ENCODE results near the gene STK4.

GRCh38 chr20:44946271-44946852 lies 19.9 kb upstream of the STK4 start:
- TF ChIP-seq POLR2AphosphoS5 (IDR thresholded peaks at IDR 0.05) (no peak), EP300 (IDR thresholded peaks at IDR 0.05) (no peak)
- TF ChIP-seq, protein P1, sequence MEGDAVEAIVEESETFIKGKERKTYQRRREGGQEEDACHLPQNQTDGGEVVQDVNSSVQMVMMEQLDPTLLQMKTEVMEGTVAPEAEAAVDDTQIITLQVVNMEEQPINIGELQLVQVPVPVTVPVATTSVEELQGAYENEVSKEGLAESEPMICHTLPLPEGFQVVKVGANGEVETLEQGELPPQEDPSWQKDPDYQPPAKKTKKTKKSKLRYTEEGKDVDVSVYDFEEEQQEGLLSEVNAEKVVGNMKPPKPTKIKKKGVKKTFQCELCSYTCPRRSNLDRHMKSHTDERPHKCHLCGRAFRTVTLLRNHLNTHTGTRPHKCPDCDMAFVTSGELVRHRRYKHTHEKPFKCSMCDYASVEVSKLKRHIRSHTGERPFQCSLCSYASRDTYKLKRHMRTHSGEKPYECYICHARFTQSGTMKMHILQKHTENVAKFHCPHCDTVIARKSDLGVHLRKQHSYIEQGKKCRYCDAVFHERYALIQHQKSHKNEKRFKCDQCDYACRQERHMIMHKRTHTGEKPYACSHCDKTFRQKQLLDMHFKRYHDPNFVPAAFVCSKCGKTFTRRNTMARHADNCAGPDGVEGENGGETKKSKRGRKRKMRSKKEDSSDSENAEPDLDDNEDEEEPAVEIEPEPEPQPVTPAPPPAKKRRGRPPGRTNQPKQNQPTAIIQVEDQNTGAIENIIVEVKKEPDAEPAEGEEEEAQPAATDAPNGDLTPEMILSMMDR (IDR thresholded peaks at IDR 0.05), result no peak

Measured in suprapubic skin (tissue), 4 donors.